ENCODE measurements around the gene MACROD2.

Gene MACROD2

DNA sequence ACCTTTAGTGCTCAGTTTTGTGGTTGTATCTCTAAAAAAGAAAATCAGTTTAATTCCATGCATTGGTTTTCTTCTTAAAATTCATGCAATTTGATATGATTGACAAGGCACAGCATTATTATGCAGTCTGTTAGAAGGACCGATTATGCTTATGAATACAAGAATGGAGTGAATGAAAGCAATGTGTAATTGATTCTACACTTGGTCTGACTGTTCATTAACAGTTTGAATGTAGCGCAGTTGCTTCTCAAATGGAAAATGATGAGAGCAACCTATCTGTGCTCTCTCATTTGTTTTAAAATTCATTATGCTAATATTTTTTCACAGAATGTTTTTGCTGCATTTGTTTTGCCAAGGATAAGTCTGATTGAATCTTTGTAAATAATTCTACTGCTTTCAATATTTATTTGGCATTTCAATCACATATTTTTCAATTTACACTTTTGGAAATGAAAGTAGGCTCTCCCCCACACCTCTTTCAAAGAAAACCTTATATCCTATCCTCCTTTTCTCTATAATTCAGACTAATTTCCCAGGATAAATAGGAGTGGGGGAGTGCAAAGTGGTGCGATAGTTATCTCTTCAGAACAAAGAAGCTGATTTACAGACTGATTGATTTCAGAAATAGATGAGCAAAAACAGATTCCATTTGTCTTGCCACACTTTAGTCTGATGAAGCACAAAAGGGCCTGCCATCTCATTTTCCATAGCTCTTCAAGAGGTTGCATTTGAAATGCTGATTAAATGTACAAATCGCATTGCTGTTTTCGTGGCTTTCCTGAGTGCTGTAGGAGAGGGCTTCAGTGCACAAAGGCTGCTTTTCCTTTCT is 1227.4 kb downstream of the MACROD2 start:
- DNase-seq (ENCODE audit: low read depth) = no peak

DNA sequence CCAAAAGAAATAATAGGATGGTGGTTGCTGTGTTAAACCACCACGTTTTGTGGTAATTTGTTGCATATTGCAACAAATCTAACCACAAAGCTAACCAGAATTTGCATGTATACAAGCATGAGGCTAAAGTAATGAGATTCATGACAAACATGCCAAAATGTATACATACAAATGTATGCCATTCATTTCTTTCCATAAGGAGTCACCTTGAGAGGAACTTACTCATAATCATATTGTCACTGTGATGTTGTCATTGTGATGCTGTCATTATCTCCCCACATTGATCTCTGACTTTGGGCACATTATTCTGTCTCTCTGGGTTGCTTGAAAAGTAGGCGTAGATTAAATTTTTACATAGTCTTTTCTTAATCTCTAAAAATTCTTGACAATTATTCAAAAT is 1228.9 kb downstream of the MACROD2 start:
- DNase-seq (ENCODE audit: low read depth) = no peak

GRCh38 chr20:15227102-15227501 is 1231.8 kb downstream of the MACROD2 start:
- no peak for DNase-seq (ENCODE audit: low read depth)

DNA sequence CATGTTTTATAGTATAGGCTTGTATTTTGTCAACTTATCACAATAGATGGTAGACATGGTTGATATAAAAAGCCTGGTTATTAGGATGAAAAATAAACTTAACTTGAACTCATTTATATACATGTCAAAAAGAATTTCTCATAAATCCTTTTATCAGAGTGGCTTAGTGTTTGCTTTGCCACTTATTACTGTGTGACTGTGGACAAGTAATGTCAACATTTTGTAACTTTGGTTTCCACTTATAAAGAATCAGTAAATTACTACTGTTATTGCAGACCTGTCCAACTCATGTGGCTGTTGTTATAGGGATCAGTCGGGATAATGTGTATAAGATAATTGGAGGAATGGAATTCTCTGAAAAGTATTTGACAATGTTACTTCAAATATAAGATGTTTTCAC is 1236.9 kb downstream of the MACROD2 start:
- no peak for DNase-seq (ENCODE audit: low read depth)

DNA sequence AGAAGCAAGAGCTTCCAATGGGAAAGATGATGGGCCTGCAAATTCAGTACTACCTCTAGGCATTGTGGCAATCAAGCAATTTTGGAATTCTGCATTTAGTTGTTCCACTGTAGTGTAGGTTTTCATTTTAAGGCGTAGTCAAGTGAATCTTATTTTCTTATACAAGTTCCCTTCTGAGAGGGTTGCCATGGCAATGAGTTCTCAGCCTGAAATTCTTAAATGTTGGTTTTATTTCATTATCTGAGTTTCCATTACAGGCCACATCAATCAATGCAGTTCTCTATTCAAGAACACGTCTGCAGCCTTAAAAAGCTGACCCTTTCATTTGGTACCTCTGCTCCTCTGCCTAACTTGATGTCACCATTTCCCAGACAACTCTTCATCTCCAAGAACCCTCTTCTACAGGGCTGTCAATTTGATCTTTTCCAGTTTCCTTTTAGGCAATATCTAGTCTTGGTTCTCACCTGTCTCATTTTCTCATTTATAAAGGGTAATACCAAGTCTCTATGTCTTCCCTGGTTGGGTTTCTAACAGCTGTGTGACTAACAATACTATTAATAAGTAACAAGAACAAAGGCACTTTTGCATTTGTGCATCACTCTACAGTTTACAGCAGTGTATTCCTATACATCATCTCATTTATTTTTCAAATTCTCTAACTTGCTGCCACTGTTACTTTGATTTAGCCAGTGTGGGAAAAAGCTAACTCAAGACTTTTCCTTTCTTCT is 1240.3 kb downstream of the MACROD2 start:
- DNase-seq (ENCODE audit: low read depth) = no peak

GRCh38 chr20:15236812-15237211 is 1241.5 kb downstream of the MACROD2 start:
- DNase-seq (ENCODE audit: low read depth) = no peak

DNA sequence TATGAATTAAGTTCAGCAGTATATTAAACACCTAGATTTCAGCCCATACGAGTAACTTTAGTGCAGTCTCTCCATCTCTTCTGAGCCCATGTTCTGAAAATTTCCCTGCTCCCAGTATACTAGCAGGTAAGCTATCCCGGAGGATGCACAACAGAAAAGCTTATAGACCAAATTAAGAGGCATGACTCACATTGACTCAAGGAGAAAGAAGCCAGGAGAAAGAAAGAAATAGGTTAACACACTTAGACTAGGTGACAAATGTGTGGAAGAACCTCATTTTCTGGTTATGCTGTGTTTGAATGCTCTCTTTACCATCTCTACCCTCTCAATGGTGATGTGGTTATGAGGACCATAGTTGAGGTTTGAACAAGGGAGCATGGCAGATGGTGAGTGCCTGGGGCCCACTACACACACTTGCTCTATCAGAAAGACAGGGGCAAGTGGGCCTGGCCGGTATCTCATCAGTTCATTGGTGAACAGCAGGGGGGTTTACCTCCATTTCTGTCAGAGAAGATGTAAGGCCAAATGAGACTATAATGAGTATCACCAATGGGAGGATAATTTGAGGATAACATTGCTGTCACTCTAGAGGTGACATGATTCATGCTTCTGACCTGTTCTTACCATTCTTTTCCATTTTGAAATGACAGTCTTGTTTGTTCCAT is 1244.4 kb downstream of the MACROD2 start:
- DNase-seq (ENCODE audit: low read depth) = no peak

GRCh38 chr20:15240801-15241200 is 1245.5 kb downstream of the MACROD2 start:
- no peak for DNase-seq (ENCODE audit: low read depth)

GRCh38 chr20:15241681-15242080 is 1246.4 kb downstream of the MACROD2 start:
- no peak for DNase-seq (ENCODE audit: low read depth)

GRCh38 chr20:15242773-15243172 is 1247.5 kb downstream of the MACROD2 start:
- no peak for DNase-seq (ENCODE audit: low read depth)

- DNase-seq (ENCODE audit: low read depth) = no peak
Measured at GRCh38 chr20:15245896-15246295, 1250.6 kb downstream of the MACROD2 start.

DNA sequence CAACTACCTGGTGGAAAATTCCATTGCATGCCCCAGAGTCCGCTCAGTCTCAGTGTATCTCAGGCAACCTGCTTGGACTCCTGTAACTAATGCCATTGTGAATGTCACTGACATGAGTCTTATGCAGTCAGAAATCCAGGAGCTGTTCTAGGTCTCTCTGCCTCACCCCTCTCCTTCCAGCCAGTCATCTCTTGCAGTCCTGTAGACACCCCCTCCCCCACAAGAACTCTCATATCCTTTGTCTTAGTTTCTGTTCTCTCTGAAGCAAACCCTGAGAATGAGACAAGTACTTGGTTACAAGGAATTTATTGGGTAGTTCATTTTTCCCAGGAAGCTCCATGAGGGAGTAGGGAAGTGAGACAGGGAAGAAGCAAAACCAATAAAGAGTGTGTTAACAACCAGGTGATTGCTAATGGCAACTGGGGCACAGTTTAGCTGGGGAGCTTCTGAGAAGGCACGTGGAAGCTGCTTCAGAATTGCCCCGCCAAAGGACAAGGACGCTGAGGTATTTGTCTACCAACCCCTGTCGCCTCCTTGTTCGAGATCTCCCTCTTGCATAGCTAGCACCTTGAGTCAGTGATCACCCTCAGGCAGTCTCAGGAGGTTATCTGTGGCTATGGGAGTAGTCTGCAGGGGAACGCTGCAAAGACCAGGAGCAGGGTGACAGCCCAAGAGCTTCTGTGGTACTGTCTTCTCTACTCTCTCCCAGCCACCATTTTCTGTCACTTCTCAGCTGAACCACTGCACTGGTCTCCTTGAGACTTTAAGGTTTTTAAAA is 1253.5 kb downstream of the MACROD2 start:
- no peak for DNase-seq (ENCODE audit: low read depth)

- DNase-seq (ENCODE audit: low read depth) = no peak
Measured at GRCh38 chr20:15251171-15251570, 1255.9 kb downstream of the MACROD2 start.

GRCh38 chr20:15252304-15252703 is 1257.0 kb downstream of the MACROD2 start:
- no peak for DNase-seq (ENCODE audit: low read depth)

- DNase-seq (ENCODE audit: low read depth) = no peak
Measured at GRCh38 chr20:15253431-15253830, 1258.1 kb downstream of the MACROD2 start.

DNA sequence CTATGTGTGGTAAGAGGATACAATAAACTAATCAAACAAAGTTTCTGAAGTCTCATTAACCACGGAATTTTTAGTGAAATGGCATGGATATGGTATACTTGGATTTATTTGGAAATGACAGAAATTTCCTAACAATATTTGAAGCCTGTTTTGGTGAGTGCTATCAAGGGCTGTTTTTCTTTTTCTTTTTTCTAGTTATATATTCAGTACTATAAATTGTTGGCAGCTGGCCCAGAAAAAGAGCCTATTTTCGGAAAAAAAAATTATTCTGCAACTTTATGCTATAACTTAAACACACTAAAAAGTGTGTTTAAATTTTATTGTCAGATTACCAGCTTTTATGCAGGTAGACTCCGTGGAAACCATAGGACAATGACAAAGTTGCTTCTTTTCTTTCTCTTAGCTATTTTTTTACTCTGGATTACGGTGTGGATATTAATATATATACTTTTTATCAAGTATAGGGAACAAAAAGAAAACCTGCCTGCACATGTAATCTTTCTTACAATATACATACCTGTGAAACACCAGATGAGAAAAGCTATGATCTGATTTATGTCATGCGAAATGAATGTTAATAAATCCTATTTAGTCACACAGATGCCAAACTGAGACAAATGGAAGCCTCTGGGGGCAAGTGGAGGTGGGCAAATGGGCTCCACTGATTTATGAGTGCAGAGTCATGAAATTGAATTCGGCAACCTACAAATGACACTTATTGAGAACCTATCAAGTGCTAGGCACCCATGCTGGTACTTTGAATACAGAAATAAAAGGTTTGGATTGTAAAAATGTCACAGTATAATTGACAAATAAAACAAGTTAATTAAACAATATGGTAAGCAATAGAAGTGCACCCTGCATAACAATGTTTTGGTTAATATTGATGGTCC is 1261.6 kb downstream of the MACROD2 start:
- DNase-seq (ENCODE audit: low read depth) = no peak

DNA sequence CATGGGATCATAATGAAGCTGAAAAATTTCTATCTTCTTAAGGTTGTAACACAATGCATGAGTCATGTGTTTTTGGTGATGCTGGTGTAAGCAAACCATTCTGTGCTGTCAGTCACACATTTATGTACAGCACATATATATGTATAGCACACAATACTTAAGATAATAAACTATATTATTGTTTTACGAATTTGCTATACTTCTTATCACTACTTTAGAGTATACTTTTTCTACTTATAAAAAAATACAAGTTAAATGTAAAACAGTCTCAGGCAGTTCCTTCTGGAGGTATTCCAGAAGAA is 1262.2 kb downstream of the MACROD2 start:
- DNase-seq (ENCODE audit: low read depth) = no peak

- no peak for DNase-seq (ENCODE audit: low read depth)
Measured at GRCh38 chr20:15265581-15266309, 1270.4 kb downstream of the MACROD2 start.

GRCh38 chr20:15267935-15268334 is 1272.6 kb downstream of the MACROD2 start:
- no peak for DNase-seq (ENCODE audit: low read depth)

GRCh38 chr20:15278041-15278440 is 1282.7 kb downstream of the MACROD2 start:
- no peak for DNase-seq (ENCODE audit: low read depth)

GRCh38 chr20:15287329-15287728 is 1292.0 kb downstream of the MACROD2 start:
- no peak for DNase-seq (ENCODE audit: low read depth)

Measured in stimulated activated CD8-positive, alpha-beta memory T cell treated with anti-CD3 and anti-CD28 coated beads, Interleukin-15, amount 100 ng/mL, for 1 hour (primary cell).